Fibroblast of the aortic adventitia (primary cell): ENCODE data around the gene GALNT2. TPM values are rescaled to one million over a fixed set of nuclear protein-coding genes. Genes with fewer than 3 reads are reported as not detected.

Source experiments
- DNase-seq: peaks from one replicate; pipeline ENCODE4 v3.0.0-alpha.2; 2010; ENCODE audit warnings: low read depth
- H3K4me3 ChIP-seq: 2 replicates; pipeline ENCODE4 v1.5.1; 2011; ENCODE audit warnings: low read depth, mild to moderate bottlenecking, control low read depth, low read length, moderate library complexity
- total RNA-seq: library from RNA; depleted of rRNA; stranded (reverse); fragments of >200 nt; gene quantifications from 2 replicates; pipeline ENCODE4 v1.2.3, GENCODE V29; 2012; ENCODE audit warnings: low replicate concordance
- TF ChIP-seq, protein P1 (sequence below): IDR thresholded peaks from 2 replicates; pipeline ENCODE4 v1.5.1; 2011; ENCODE audit warnings: mild to moderate bottlenecking, low read length, control low read depth, inconsistent platforms; ENCODE audit not compliant: insufficient read depth

GALNT2 gene
- total RNA-seq, 1 donor: 68.1 TPM

- DNase-seq: no peak
- no peak overlapping the region for H3K4me3 ChIP-seq
- TF ChIP-seq, protein P1, sequence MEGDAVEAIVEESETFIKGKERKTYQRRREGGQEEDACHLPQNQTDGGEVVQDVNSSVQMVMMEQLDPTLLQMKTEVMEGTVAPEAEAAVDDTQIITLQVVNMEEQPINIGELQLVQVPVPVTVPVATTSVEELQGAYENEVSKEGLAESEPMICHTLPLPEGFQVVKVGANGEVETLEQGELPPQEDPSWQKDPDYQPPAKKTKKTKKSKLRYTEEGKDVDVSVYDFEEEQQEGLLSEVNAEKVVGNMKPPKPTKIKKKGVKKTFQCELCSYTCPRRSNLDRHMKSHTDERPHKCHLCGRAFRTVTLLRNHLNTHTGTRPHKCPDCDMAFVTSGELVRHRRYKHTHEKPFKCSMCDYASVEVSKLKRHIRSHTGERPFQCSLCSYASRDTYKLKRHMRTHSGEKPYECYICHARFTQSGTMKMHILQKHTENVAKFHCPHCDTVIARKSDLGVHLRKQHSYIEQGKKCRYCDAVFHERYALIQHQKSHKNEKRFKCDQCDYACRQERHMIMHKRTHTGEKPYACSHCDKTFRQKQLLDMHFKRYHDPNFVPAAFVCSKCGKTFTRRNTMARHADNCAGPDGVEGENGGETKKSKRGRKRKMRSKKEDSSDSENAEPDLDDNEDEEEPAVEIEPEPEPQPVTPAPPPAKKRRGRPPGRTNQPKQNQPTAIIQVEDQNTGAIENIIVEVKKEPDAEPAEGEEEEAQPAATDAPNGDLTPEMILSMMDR: no peak
These were observed 250.1 kb downstream of the GALNT2 start for GRCh38 chr1:230316864-230317745.

DNA sequence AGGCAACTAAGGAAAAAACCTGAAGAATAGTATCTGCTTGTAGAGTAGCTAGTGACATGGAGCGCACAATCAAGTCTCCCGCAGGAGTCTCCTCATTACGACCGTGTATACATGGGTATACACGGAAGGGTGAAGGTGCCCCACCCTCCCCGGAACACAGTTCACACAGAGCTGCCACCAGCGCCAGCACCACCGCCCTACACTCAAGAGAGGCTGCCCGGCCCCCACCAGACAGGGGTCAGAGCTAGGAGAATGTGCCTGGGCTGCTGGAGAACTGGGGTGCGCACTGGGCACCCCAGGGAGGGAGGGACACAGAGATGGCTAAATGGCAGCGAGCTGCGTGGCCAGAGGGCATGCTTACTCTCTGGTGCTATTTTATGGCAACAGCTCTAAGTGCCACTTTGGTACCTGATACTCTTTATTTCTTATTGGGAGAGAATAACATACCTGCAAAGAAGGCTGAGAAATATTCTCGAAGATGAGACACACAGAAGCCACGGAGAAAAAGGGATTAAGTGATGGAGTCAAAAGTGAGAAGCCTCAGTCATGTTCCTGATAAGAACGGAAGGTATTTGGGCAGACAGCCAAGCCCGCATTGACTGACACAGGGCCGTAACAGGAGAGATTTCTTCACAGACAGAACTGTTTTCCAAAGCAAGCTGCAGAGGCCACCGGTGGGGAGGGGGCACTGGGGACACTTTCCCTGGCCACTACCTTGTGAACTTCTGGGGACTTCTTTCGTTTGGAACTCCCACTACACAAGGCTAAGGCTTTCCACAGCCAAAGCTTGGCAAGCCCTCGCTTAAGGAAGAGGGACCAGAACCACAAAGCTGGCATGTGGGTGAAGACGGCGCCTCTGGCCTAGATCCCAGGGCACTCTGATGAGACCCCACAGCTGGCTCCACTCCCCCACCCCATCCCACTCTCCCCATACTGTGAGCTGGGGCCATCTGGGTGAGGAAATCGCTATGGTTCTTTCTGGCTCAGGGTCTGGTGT lies 251.1 kb downstream of the GALNT2 start:
- DNase-seq: no peak
- H3K4me3 ChIP-seq: no peak overlapping the region
- TF ChIP-seq, protein P1: no peak

GRCh38 chr1:230319014-230319747 lies 252.1 kb downstream of the GALNT2 start:
- TF ChIP-seq, protein P1: no peak
- no peak for DNase-seq

GRCh38 chr1:230320804-230321203 lies 253.8 kb downstream of the GALNT2 start:
- TF ChIP-seq, protein P1: no peak
- H3K4me3 ChIP-seq: no peak overlapping the region
- no peak for DNase-seq

More at GRCh38 chr1:230319014-230319747, 252.1 kb downstream of the GALNT2 start:
- H3K4me3 ChIP-seq: no peak overlapping the region

- DNase-seq: no peak
- TF ChIP-seq, protein P1: no peak
- no peak overlapping the region for H3K4me3 ChIP-seq
These were observed 254.3 kb downstream of the GALNT2 start for GRCh38 chr1:230321341-230321740.
